KBM-7 (cell line): ENCODE measurements around the gene PAGE4.

Source experiments
- DNase-seq: peaks from one replicate; pipeline ENCODE4 v3.0.0-alpha.2; 2015
- in situ Hi-C: fragments of 300-500 bp; cut with MboI; formaldehyde crosslinking; loops from 2 replicates; pipeline ENCODE4 v1.14.3; 2020; ENCODE audit warnings: low sequenced_read_pairs, low pct_unique_long_range_greater_than_20kb, mixed read lengths

PAGE4 gene, protein sequence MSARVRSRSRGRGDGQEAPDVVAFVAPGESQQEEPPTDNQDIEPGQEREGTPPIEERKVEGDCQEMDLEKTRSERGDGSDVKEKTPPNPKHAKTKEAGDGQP

DNA sequence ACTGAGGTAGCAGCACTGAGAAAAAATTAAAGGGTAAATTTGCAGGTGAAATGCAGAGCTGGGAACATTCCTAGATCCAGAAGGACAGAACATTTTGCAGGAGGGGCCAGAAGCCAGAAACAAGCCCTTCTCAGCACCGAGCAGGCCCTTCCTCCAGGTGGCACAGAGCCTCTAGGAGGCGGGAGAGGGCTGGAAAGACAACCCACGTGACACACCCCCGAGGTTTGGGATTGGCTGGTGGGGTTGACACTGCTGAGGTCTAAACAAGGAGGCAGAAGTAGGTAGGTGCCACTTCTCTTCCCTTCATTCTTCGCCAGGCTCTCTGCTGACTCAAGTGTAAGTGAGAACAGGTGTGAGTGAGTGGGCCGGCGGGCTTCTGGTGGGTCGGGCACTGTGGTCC, at the start of gene PAGE4:
PAGE4 (plus strand) TSS at position 288 of the 400 bp plus-strand sequence. CDS start 1,126 bp downstream, outside the sequence.
- DNase-seq: no peak
- in situ Hi-C loops: no loop called here

DNA sequence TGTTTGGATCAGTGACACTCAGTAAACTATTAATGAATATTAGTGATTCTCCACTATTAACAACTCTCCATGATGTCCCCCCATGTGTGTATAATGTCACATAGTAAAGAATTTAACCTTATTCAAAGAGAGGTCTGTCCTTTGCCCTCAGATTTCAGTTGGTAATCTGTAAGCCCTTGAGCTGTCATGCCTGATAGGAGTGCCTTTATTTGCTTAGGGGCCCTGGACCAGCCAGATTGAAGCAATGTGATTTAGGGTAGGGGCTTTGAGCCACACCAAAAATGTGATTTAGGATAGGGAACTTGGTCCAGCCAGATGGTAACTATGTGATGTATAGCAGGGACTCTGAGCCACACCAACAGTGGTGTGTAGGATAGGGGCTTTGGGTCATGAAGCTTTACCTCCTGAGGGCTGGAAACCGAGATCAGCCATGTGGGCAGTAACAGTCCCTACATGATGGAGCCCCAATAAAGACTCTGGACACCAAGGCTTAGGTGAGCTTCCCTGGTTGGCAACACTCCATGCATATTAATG, 44.3 kb upstream of the PAGE4 start:
- DNase-seq: no peak
- in situ Hi-C loops: no loop called here

DNA sequence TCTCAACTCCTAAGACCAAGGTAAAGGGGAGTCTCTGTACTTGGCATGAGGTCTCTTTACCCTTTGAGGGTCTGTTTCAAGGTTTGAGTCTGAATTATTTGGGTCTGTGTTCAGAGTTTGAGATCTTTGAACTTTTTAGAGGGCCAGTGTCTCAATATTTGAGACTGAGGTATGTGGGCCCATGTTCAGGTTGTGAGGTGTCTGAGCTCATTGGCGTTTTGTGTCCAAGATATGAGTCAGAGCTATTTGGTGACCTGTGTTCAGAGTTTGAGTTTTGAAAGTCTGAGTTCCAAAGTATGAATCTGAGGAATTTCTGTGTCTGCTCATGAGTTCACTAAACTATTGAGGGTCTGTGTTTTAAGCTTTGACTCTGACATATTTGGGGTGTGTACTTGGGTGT, 36.7 kb upstream of the PAGE4 start:
- in situ Hi-C loops: no loop called here
- no peak for DNase-seq

DNA sequence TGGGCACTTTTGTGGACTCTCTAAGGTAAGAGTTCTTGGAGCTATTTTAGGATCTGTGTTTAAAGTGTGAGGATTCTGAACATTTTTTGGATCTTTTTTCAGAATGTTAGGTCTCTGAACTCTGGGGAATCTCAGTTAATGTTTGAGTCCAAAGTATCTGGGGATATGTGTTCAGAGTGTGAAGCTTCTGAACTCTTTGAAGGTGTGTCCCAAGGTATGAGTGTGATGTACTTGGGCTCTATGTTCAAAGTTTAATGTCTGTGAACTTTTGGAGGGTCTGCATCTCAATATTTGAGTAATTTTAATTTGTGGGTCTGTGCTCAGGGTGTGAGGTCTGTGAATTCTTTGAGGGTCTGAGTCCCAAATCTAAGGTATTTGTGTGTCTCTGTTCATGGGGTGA, 35.4 kb upstream of the PAGE4 start:
- in situ Hi-C loops: no loop called here
- no peak for DNase-seq

DNA sequence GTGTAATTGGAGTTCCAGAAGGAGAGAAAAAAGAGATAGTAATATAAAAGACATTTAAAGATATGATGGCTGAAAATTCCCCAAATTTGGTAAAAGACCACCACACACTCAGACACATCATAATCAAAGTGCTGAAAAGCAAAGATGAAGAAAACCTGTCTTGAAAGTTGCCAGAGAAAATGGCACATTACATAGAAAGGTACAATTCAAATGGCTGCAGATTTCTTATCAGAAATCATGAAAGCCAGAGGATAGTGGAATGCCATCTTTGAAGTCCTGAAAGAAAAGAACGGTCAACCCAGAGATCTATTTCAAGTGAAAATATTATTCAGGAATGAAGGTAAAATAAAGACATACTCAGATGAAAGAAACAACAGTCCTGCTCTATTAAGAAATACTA, 29.3 kb upstream of the PAGE4 start:
- in situ Hi-C loops: no loop called here

DNA sequence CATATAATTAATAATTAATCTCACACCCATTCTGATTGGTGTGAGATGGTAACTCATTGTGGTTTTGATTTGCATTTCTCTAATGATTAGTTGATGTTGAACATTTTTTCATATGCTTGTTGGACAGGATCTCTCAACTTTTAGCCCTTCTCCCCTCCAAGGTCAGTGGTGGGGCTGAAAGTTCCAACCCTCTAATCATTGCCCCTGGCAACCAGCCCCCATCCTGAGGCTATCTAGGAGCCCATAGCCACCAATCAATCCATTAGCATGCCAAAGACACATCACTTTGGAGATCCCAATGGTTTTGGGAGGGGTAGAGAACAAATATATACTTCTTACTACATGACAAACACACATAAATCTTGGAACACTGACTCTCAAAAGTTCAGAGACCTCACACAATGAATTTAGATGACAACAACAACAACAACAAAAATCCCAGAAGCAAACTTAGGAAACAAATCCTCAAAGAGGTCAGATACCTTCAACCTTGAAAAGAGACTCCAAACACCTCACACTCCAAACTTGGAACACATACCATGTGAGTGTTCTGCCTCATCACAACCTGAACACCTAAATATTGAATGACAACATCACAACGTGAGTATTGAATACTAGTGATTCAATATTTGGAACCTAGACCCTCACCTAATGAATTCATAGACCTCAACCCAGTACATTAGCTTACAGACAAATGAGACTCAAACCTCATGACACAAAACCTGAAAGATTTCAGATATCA, 19.0 kb upstream of the PAGE4 start:
- in situ Hi-C loops: no loop called here

More for the DNA sequence above, 29.3 kb upstream of the PAGE4 start:
- no peak for DNase-seq

DNA sequence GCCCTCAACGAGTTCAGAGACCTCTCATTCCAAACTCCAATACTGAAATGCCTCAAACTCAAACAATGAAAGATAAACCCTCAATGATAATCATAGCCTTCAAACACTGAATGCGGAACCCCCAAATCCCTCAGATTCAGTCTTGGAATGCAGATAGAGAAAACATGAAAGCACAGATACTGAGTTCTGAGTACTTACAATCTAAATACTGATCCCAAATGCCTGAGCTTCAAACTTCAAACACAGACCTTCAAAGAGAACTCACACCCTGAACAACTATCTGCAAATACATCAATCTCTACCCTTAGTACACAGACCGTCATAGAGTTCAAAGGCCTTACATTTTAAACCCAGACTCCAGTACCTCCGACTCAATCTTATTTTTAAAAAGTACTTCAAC, 16.9 kb upstream of the PAGE4 start:
- in situ Hi-C loops: no loop called here

More for the DNA sequence above, 19.0 kb upstream of the PAGE4 start:
- DNase-seq: peak; percentile 43

DNA sequence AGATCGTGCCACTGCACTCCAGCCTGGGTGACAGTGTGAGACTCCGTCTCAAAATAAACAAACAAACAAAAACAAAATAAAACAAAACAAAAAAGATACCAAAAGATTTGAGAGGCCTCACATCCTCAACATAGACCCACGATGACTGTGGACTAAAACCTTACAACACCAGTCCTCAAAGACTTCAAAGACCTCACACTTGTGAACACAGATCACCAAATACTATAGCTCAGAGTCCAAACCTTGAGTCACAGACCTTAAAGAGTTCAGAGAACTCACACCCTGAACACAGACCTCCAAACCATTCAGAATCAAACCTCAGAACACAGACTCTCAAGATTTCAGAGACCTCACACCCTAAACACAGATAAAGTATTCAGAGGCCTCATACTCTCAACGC, 12.7 kb upstream of the PAGE4 start:
- in situ Hi-C loops: no loop called here
- no peak for DNase-seq

More for the DNA sequence above, 16.9 kb upstream of the PAGE4 start:
- no peak for DNase-seq

DNA sequence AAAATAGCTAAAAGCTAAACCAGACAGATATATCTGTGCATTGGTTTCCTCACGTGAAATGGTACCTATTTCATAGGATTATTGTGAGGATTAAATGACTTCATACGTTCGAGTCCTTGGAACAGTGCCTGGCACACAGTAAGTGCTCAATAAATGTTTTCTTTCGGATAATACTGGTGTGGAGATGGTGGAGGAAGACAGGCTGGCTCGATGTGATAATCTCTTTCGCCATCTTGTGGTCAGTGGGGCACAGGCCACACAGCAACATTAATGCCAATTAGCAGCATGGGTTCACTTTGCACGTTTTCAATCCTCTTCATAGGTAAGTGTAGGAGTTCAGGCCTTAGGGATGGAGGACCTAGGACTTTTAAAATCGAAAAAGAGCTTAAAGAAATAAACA, 9.3 kb downstream of the PAGE4 start:
- in situ Hi-C loops: no loop called here
- DNase-seq: peak; percentile 65

DNA sequence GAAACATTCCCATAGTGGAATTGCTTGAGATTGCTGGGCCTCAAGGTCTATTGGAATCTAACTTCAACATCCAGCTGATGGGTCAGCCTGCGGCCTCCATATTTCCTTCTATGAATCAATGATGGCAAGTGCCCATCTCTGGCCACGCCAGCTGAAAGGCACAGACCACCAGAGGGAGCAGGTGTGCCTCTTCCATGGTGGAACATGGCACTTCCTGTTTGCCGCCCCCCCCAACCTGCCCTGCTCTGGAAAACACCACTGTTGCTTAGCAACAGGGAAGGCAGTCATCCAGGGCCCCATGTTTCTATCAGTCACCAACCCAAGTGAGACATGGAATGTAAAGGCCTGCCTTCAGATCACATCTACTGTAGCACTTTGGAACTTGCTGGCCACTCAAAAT, 11.6 kb downstream of the PAGE4 start:
- in situ Hi-C loops: no loop called here
- peak; percentile 62 for DNase-seq

DNA sequence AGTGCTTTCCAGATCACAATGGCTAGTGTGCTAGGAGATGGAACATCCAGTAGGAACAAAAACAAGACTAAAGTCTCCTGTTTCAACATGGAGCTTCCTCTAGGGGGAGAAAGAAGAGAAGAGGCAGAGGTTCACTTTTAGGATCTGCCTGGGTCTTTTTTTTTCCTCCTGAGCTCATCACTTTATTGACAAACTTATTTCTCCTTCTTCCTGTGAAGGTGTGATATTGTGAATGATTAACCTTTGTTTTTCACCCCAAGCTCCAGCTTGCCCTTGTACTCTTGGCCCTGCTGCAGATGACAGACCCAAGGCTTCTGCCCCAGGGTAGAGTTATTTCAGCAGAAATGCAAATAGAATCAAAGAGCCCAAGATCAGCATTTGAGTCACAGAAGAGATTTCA, 13.5 kb downstream of the PAGE4 start:
- in situ Hi-C loops: no loop called here
- DNase-seq: no peak

DNA sequence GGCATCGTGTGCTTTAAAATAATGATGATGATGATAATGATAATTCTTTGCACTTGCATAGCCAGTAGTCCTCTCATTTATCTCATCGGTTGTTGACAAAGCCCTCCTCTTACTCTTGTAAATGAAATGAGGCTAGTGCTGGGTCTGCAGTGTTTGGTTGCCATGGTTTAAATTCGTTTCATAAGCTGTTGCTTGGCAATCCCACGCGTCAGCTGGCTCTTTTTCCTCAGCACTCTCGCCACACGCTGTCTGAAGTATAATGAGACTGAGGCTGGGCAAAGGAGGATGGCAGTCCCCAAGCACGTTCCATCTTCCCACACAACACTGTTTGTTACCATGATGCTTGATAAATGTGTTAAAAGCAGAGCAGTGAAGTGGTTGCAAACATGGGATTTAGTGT, 15.5 kb downstream of the PAGE4 start:
- in situ Hi-C loops: no loop called here
- DNase-seq: no peak

DNA sequence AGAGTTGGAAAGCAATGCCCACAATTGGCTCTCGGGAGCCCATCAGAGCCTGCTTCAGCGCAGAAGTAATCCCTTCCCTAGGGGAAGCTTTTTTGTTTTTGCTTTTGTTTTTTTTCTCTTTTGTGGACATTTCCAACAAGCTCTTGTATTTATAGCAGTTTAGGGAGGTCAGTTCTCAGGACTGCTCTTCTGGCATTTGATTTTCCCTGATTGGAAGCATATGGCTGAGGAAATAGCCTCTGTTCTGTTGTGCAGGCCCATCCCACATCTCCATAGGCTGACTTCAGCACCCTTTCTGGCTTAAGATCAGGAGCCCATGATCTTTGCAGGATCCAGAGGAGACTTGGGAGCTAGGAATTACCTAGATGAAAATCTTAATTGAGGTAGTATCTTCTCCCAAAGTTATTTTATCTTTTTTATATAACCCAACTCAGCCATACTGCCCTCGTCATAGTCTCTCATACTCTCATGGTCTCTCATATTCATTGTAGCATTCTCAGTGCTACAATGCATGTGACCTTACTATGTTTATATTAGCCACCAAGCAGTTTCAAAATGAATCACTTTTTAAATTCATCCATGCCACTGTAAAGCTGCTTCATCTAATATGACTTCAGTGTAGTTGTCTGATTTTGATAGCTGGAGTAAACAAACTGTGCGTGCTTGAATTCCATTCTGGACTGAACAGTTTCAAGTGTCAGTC, 16.7 kb downstream of the PAGE4 start:
- DNase-seq: no peak
- in situ Hi-C loops: no loop called here

DNA sequence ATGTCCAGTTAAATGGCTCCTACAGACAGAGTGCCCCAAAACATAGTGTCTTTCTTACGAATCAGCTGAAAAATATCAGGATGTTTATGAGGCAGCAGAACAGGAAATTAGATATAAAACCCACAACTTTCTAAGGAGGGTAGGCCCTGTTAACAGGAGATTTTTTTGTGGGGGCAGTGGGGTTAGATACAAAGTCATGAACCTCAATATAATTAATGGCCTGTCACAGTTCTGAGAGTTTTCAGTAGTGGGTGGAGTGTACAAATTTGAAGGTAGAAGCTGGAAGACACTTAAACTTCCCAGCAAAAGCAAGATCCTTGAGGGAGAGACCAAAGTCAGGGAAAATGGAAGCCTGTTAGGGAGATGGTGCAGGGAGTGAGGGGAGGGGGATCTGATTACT, 17.4 kb downstream of the PAGE4 start:
- DNase-seq: no peak
- in situ Hi-C loops: no loop called here

DNA sequence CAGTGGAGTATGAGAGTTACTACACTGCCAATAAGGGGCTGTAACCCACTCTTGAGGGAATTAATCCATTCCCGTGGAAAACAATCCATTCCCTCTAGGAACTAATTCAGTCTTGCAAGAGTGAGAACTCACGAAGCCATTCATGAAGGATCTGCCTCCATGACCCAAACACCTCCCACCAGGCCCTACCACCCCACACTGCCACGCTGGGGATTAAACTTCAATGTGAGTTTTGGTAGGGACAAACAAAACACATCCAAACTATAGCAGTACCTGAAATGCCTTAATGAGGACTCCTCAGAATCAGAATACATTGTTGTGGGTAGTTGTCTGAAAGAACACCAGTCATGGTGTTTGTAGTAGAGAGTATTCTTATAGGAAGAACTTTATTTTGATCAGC, 19.2 kb downstream of the PAGE4 start:
- no peak for DNase-seq
- in situ Hi-C loops: no loop called here

DNA sequence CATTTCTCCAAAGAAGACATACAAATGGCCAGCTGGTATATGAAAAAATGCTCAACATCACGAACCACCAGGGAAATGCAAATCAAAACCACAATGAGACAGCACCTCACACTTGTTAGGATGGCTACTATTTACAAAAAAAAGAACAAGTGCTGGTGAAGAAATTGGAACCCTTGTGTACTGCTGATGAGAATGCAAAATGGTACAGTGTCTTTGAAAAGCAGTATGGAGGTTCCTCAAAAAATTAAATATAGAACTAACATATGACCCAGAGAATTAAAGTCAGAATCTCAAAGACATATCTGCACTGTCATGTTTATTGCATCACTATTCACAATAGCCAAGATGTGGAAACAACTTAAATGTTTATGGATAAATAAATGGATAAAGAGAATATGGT, 20.9 kb downstream of the PAGE4 start:
- in situ Hi-C loops: no loop called here
- no peak for DNase-seq

DNA sequence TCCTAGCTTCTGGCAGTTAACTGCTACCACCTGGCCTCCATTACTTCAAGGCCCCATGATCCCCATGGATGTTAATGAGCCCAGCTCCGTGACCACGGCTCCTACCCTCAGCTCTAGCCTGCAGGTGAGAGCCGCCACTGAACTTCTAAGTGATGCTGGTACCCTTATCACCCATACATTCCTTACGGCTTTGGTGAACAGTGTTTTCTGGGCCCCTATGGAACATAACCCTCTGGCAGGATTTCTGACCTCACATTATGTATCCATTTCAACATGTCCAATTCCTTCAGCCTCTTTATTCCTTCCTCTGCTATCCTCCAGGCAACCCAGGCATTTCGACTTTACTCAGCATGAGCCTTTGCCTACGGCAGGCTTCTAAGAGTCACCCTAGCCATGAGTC, 24.6 kb downstream of the PAGE4 start:
- no peak for DNase-seq
- in situ Hi-C loops: no loop called here

DNA sequence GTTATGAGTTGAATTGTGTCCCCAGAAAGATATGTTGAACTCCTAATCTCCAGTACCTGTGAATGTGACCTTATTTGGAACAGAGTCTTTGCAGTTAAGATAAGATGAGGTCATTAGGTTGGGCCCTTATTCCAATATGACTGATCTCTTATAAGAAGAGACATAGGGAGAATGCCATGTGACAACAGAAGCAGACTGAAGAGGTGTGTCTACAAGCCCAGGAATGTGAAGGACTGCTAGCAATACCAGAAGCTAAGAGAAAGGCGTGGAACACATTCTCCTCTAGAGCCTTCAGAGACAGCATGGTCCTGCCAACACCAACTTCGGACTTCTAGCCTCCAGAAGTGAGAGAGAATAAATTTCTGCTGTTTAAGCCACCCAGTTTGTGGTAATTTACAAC, 27.7 kb downstream of the PAGE4 start:
- in situ Hi-C loops: no loop called here
- DNase-seq: no peak

DNA sequence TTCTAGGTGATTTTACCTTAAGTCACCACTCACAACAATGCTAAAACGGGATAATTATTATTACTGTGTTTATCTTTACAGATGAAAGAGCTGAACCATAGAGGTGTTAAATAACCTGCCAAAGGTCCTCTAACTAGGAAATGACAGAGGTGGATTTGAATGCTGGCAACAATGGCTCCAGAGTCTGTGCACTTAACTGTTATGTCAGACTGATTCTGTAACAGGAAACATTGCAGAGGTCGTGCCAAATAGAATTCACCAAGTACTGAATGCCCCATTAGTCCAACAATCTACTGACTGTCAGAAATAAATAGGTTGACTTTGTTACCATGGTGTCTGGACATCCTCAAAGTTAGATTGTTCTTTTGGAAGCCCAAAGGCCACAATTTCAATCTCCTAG, 29.2 kb downstream of the PAGE4 start:
- in situ Hi-C loops: no loop called here
- DNase-seq: no peak

DNA sequence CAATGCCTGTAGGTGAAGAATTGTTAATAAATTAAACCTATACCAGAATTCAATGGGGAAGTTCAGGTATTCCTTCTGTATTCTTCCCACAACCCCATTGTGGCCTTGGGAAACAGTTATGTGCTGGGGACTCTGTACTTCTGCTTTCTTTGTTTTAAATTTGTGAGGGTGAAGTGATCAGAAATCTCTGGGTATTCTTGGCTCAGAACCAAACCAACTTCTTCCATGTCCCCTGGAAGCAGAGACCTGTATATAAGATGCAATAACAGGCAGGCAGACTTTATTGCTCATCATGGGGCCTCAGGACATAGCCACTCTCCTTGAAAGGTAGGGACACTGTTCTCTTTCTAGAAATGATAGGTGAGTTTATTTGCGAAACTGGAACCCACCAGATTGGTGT, 30.4 kb downstream of the PAGE4 start:
- in situ Hi-C loops: no loop called here
- peak; percentile 28 for DNase-seq
